H9 (cell line): ENCODE measurements around the gene RELL1. TPM values are rescaled to one million over a fixed set of nuclear protein-coding genes. Genes with fewer than 3 reads are reported as not detected.

Source experiments
- DNase-seq: peaks from one replicate; pipeline ENCODE4 v3.0.0-alpha.2; 2017
- H2AFZ ChIP-seq: one replicate; pipeline ENCODE4 v1.6.1; 2013; ENCODE audit warnings: mild to moderate bottlenecking, low read length, control low read depth, moderate library complexity
- H2AK5ac ChIP-seq: 2 replicates; pipeline ENCODE4 v1.6.1; 2013; ENCODE audit warnings: low read length, control low read depth, mixed read lengths; ENCODE audit not compliant: insufficient read length
- H2BK120ac ChIP-seq: one replicate; pipeline ENCODE4 v1.6.1; 2013; ENCODE audit warnings: low read depth, mild to moderate bottlenecking, low read length, control low read depth, inconsistent platforms; ENCODE audit not compliant: poor library complexity, severe bottlenecking
- H2BK12ac ChIP-seq: 2 replicates; pipeline ENCODE4 v1.6.1; 2013; ENCODE audit warnings: low read length, control low read depth, mixed read lengths, low read depth; ENCODE audit not compliant: insufficient read length
- H2BK15ac ChIP-seq: 2 replicates; pipeline ENCODE4 v1.6.1; 2013; ENCODE audit warnings: low read depth, low read length, control low read depth
- H2BK20ac ChIP-seq: one replicate; pipeline ENCODE4 v1.6.1; 2013; ENCODE audit warnings: low read depth, mild to moderate bottlenecking, low read length, control low read depth, inconsistent platforms; ENCODE audit not compliant: poor library complexity, severe bottlenecking
- H2BK5ac ChIP-seq: 2 replicates; pipeline ENCODE4 v1.6.1; 2013; ENCODE audit warnings: low read length, control low read depth, mixed read lengths; ENCODE audit not compliant: insufficient read length
- H3K14ac ChIP-seq: 2 replicates; pipeline ENCODE4 v1.6.1; 2013; ENCODE audit warnings: low read length, control low read depth; ENCODE audit not compliant: insufficient read depth
- H3K18ac ChIP-seq: 2 replicates; pipeline ENCODE4 v1.6.1; 2013; ENCODE audit warnings: low read depth, mild to moderate bottlenecking, mixed read lengths, low read length, control low read depth; ENCODE audit not compliant: insufficient read length
- H3K23ac ChIP-seq: 2 replicates; pipeline ENCODE4 v1.6.1; 2013; ENCODE audit warnings: low read length, control low read depth, mixed read lengths, low read depth; ENCODE audit not compliant: insufficient read length
- H3K23me2 ChIP-seq: 2 replicates; pipeline ENCODE4 v1.6.1; 2013; ENCODE audit warnings: low read depth, mild to moderate bottlenecking, mixed read lengths, low read length, control low read depth; ENCODE audit not compliant: insufficient read length, poor library complexity, severe bottlenecking
- H3K27ac ChIP-seq: 2 replicates; pipeline ENCODE4 v1.5.1; 2013; ENCODE audit warnings: low read length, control low read depth, mixed read lengths, low read depth; ENCODE audit not compliant: insufficient read length
- H3K27me3 ChIP-seq: 2 replicates; pipeline ENCODE4 v1.6.1; 2013; ENCODE audit warnings: low read length, control low read depth, inconsistent platforms; ENCODE audit not compliant: insufficient read depth
- H3K4ac ChIP-seq: 2 replicates; pipeline ENCODE4 v1.6.1; 2013; ENCODE audit warnings: low read depth, mild to moderate bottlenecking, control low read depth, inconsistent platforms, low read length, moderate library complexity
- H3K4me1 ChIP-seq: 2 replicates; pipeline ENCODE4 v1.6.1; 2013; ENCODE audit warnings: low read length, control low read depth, inconsistent platforms; ENCODE audit not compliant: insufficient read depth
- H3K4me2 ChIP-seq: 2 replicates; pipeline ENCODE4 v1.6.1; 2013; ENCODE audit warnings: low read length, control low read depth, mixed read lengths; ENCODE audit not compliant: insufficient read length, insufficient read depth
- H3K56ac ChIP-seq: 2 replicates; pipeline ENCODE4 v1.6.1; 2013; ENCODE audit warnings: low read depth, mild to moderate bottlenecking, mixed read lengths, low read length, control low read depth; ENCODE audit not compliant: insufficient read length
- H3K79me1 ChIP-seq: 2 replicates; pipeline ENCODE4 v1.6.1; 2013; ENCODE audit warnings: low read depth, mild to moderate bottlenecking, moderate library complexity, low read length, control low read depth, inconsistent platforms; ENCODE audit not compliant: insufficient read depth, poor library complexity, severe bottlenecking
- H3K79me2 ChIP-seq: 2 replicates; pipeline ENCODE4 v1.6.1; 2013; ENCODE audit warnings: low read length, control low read depth, inconsistent platforms; ENCODE audit not compliant: insufficient read depth
- H3K9ac ChIP-seq: 2 replicates; pipeline ENCODE4 v1.6.1; 2013; ENCODE audit warnings: low read length, control low read depth, mixed read lengths; ENCODE audit not compliant: insufficient read length; ENCODE audit errors: extremely low read depth
- H3K9me3 ChIP-seq: one replicate; pipeline ENCODE4 v1.6.1; 2013; ENCODE audit warnings: low read depth, low read length, inconsistent platforms; ENCODE audit not compliant: control insufficient read depth
- H3T11ph ChIP-seq: one replicate; pipeline ENCODE4 v1.6.1; 2013; ENCODE audit warnings: mild to moderate bottlenecking, low read length, control low read depth, inconsistent platforms
- H4K20me1 ChIP-seq: one replicate; pipeline ENCODE4 v1.6.1; 2013; ENCODE audit not compliant: control insufficient read depth, insufficient read length, insufficient read depth
- H4K5ac ChIP-seq: 2 replicates; pipeline ENCODE4 v1.6.1; 2013; ENCODE audit warnings: low read depth, mild to moderate bottlenecking, mixed read lengths, low read length, control low read depth; ENCODE audit not compliant: insufficient read length
- H4K8ac ChIP-seq: replicated peaks from 2 replicates; pipeline ENCODE4 v1.6.1; 2013; ENCODE audit warnings: low read length, control low read depth, mixed read lengths, low read depth; ENCODE audit not compliant: insufficient read length
- H4K91ac ChIP-seq: 2 replicates; pipeline ENCODE4 v1.6.1; 2013; ENCODE audit warnings: low read depth, mild to moderate bottlenecking, moderate library complexity, mixed read lengths, low read length, control low read depth; ENCODE audit not compliant: insufficient read length
- H3K27ac Mint-ChIP-seq, 3 experiments: 2 replicates in 2 of 3; 3 replicates in 1 of 3; pipeline ENCODE4 v1.8.0; 2020 to 2021; ENCODE audit warnings: mixed read lengths in 3 of 3, mild to moderate bottlenecking in 1 of 3, moderate library complexity in 1 of 3
- H3K27me3 Mint-ChIP-seq: 2 replicates; pipeline ENCODE4 v1.8.0; 2021; ENCODE audit warnings: low read depth, mild to moderate bottlenecking, moderate library complexity, mixed read lengths
- H3K36me3 Mint-ChIP-seq, 3 experiments: 2 replicates in 2 of 3; 3 replicates in 1 of 3; pipeline ENCODE4 v1.8.0; 2020 to 2021; ENCODE audit warnings: low read depth in 3 of 3, mixed read lengths in 3 of 3; ENCODE audit not compliant: insufficient read depth in 1 of 3
- H3K4me1 Mint-ChIP-seq, 2 experiments: 2 replicates each; pipeline ENCODE4 v1.8.0; 2020; ENCODE audit warnings: mixed read lengths in 2 of 2
- H3K4me3 Mint-ChIP-seq, 2 experiments: 2 replicates in 1 of 2; 3 replicates in 1 of 2; pipeline ENCODE4 v1.8.0; 2020 to 2021; ENCODE audit warnings: mild to moderate bottlenecking in 2 of 2, mixed read lengths in 2 of 2, moderate library complexity in 1 of 2
- H3K9me3 Mint-ChIP-seq, 2 experiments: 2 replicates in 1 of 2; 3 replicates in 1 of 2; pipeline ENCODE4 v1.8.0; 2020; ENCODE audit warnings: mild to moderate bottlenecking in 2 of 2, mixed read lengths in 2 of 2, moderate library complexity in 1 of 2
- CTCF ChIP-seq: fragments of 200-600 bp; sonication (generic); conservative IDR thresholded peaks from 3 replicates; pipeline ENCODE4 v1.8.0; 2021; ENCODE audit warnings: antibody characterized with exemption, mild to moderate bottlenecking
- whole genome bisulfite sequencing: extraction: QIAGEN DNeasy Blood & Tissue Kit; methylation state at CpG from one replicate; pipeline ENCODE4 v1.1.7; 2013; ENCODE audit warnings: missing lambda C conversion rate, low lambda C conversion rate, mixed read lengths; ENCODE audit not compliant: insufficient read length; ENCODE audit errors: extremely low coverage; 5-methylcytosine and 5-hydroxymethylcytosine counted together
- total RNA-seq: library from RNA; stranded (reverse); gene quantifications from 2 replicates; pipeline ENCODE4 v1.2.1, GENCODE V29; 2021

RELL1 gene
- total RNA-seq, 1 experiment from 2014 or later = 10.8 TPM

GRCh38 chr4:37673538-37674192, 12.5 kb downstream of the RELL1 start:
- peaks cover 0 to 12% (median 3%) of the 10 kb centered on the region in 3 experiments; a peak in 5 of 7 replicates for H3K36me3 Mint-ChIP-seq
- Histone ChIP-seq H3K14ac (no peak overlapping the region), H3K4me1 (no peaks in the 10 kb centered on the region; the same call in 1 of the 2 replicates), H2BK12ac (no peak overlapping the region), H3K9me3 (no peaks in the 10 kb centered on the region), H3K79me2 (no peaks in the 10 kb centered on the region; the same call in 1 of the 2 replicates), H4K8ac (no peak overlapping the region), H3K56ac (no peak overlapping the region), H3K23me2 (no peaks in the 10 kb centered on the region), H2BK5ac (no peak overlapping the region), H3T11ph (no peak overlapping the region), H4K5ac (no peak overlapping the region), H3K9ac (no peak overlapping the region), H4K91ac (no peak overlapping the region), H3K79me1 (no peaks in the 10 kb centered on the region), H3K4ac (no peak overlapping the region), H2BK120ac (no peak overlapping the region), H3K27me3 (no peaks in the 10 kb centered on the region), H3K23ac (no peak overlapping the region), H3K4me2 (no peak overlapping the region), H2AK5ac (no peak overlapping the region), H3K18ac (no peak overlapping the region), H3K27ac (no peak overlapping the region), H2AFZ (no peak overlapping the region), H2BK20ac (no peak overlapping the region), H2BK15ac (no peak overlapping the region), H4K20me1 (no peaks in the 10 kb centered on the region)
- H3K9me3 Mint-ChIP-seq = peaks cover 2 to 4% of the 10 kb centered on the region in 2 experiments; a peak in 3 of 5 replicates
- no peak overlapping the region for H3K4me3 Mint-ChIP-seq
- peak overlapping the region in 2 of 3 experiments; percentile 22 to 23; a peak in 1 of 7 replicates for H3K27ac Mint-ChIP-seq
- no peaks in the 10 kb centered on the region for H3K27me3 Mint-ChIP-seq
- WGBS = no CpG with 5 or more reads among the region's 4 CpGs
- H3K4me1 Mint-ChIP-seq = peaks cover 7 to 8% of the 10 kb centered on the region in 2 experiments; a peak in 3 of 4 replicates
- DNase-seq = no peak
- TF ChIP-seq CTCF = no peak
